ENCODE results near the gene GYS2.

Gene GYS2

DNA sequence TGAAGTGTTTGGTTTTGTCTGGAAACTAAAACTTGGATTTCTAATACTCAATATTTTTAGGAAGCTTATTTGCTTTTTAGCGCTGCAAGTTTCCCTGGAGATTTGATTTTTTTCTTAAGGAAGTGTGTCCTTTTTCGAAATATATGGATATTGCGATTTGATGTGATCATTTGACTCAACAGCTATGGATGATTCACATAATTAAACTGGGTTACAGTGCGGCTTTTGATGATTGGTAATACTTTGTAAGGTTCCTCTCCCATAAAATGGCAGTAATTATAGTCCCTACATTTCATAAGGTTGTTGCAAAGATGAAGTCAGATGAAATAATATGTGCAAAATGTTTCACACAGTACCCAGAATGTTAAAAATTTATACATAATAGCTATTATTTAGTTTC lies 39.9 kb upstream of the GYS2 start:
- in situ Hi-C loops (cut with MboI; ENCODE audit: low pct_unique_long_range_greater_than_20kb, low sequenced_read_pairs, unreplicated experiment): loop anchor here (10.0 kb wide), 1 partner anchor 140 kb away; the partner anchor contains the start of genes GOLT1B and RECQL
- no peak for DNase-seq (ENCODE audit: low spot score)
- TF ChIP-seq CTCF (IDR thresholded peaks at IDR 0.05; ENCODE audit: extremely low read depth, insufficient read depth, missing control alignments): no peak

DNA sequence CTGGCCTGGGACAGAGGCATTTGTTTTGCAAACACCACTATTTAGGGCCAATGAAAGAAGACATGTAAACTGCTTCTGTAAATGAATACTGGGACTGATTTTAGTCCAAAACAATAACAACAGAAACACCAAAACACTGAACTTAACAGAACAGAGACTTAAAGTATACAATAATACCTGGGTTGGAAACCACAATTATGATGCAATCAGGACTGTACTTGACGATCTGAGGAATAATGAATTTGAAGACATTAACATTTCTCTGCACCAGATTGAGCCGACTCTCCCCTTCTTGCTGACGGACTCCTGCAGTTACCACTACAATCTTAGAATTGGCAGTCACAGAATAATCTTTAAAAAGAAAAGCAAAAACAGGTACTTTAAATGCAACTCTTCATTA lies 39.1 kb upstream of the GYS2 start:
- DNase-seq (ENCODE audit: low spot score): no peak
- in situ Hi-C loops (cut with MboI; ENCODE audit: low pct_unique_long_range_greater_than_20kb, low sequenced_read_pairs, unreplicated experiment): loop anchor here (10.0 kb wide), 1 partner anchor 139 kb away; the partner anchor contains the start of genes GOLT1B and RECQL
- TF ChIP-seq CTCF (IDR thresholded peaks at IDR 0.05; ENCODE audit: extremely low read depth, insufficient read depth, missing control alignments): no peak

DNA sequence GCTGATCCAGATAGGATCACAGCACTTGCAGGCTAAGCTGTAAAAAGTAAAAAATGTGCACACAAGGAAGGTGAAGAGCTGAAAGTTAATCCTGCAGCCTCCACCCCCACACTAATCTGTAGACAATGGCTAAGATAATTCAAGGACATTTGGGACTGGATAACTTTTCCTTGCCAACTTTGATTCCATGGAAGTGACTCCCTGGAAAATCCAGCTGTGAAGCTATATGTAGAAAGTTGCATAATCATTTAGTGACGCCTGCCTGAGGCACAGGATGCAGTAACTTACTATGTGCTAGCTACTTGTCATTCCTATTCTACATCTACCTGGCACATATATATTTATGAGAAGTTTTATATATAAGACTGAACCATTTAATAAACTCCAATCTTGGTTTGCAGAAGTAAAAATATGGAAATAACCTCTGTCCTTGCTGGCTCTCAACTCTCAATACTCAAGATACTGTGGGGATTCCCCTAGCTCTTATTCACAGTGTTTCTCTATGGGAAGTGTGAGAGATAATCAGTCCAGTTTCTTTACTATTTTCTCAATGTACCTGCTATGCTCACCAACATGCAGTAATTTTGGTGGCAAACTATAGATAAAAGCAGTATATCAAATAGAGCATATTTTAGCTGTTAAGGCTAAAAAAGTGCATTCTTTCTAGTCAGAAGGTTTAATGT lies 38.2 kb upstream of the GYS2 start:
- DNase-seq (ENCODE audit: low spot score): no peak
- TF ChIP-seq CTCF (IDR thresholded peaks at IDR 0.05; ENCODE audit: extremely low read depth, insufficient read depth, missing control alignments): no peak
- in situ Hi-C loops (cut with MboI; ENCODE audit: low pct_unique_long_range_greater_than_20kb, low sequenced_read_pairs, unreplicated experiment): loop anchor here (10.0 kb wide), 1 partner anchor 138 kb away; the partner anchor contains the start of genes GOLT1B and RECQL

GRCh38 chr12:21638054-21638891 lies 33.6 kb upstream of the GYS2 start:
- in situ Hi-C loops (cut with MboI; ENCODE audit: low pct_unique_long_range_greater_than_20kb, low sequenced_read_pairs, unreplicated experiment): no loop called here
- no peak for TF ChIP-seq CTCF (IDR thresholded peaks at IDR 0.05; ENCODE audit: extremely low read depth, insufficient read depth, missing control alignments)
- no peak for DNase-seq (ENCODE audit: low spot score)

DNA sequence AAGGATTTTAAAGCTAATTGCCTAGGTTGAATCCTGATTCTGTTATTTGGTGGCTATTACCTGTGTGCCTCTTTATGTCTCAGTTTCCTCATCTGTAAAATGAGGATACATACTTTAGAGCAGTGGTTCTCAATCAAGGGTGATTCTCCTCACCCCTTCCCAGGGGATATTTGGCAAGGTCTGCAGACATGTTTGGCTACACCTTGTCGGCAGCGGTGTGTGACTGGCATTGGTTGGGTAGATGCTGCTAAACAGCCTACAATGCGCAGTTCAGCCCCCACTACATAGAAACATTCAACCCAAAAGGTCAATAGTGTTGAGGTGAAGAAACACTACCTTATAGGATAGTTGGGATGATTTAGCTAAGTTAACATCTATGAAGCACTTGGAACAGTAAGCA lies 29.6 kb upstream of the GYS2 start:
- no peak for DNase-seq (ENCODE audit: low spot score)
- no peak for TF ChIP-seq CTCF (IDR thresholded peaks at IDR 0.05; ENCODE audit: extremely low read depth, insufficient read depth, missing control alignments)
- in situ Hi-C loops (cut with MboI; ENCODE audit: low pct_unique_long_range_greater_than_20kb, low sequenced_read_pairs, unreplicated experiment): no loop called here

GRCh38 chr12:21631367-21631766 lies 26.7 kb upstream of the GYS2 start:
- DNase-seq (ENCODE audit: low spot score): no peak
- no peak for TF ChIP-seq CTCF (IDR thresholded peaks at IDR 0.05; ENCODE audit: extremely low read depth, insufficient read depth, missing control alignments)
- in situ Hi-C loops (cut with MboI; ENCODE audit: low pct_unique_long_range_greater_than_20kb, low sequenced_read_pairs, unreplicated experiment): no loop called here

Data from GM13977 (cell line).